Measurements from ENCODE around the gene PISD. TPM values are rescaled to one million over a fixed set of nuclear protein-coding genes. Genes with fewer than 3 reads are reported as not detected.
"Not testable (repeated sequence)": the region's sequence is repeated elsewhere in the genome, so short reads cannot be mapped to it uniquely, and the experiment has no call there.

PISD gene
- total RNA-seq, 1 experiment from 2014 or later: 22.4 TPM

GRCh38 chr22:31676700-31677099 lies 14.7 kb upstream of the PISD start:
- Histone ChIP-seq H3K9me3 (replicated peaks) (no peaks in the 10 kb centered on the region), H3K27me3 (replicated peaks) (no peaks in the 10 kb centered on the region), H3K4me1 (replicated peaks) (peaks cover 18% of the 10 kb centered on the region), H3K4me3 (peak overlapping the region; percentile 17), H3K27ac (no peak overlapping the region), H3K36me3 (no peaks in the 10 kb centered on the region)
- peak; percentile 49 to 81 for DNase-seq (ENCODE audit: low read depth in 1 of 2, low spot score in 2 of 2)

DNA sequence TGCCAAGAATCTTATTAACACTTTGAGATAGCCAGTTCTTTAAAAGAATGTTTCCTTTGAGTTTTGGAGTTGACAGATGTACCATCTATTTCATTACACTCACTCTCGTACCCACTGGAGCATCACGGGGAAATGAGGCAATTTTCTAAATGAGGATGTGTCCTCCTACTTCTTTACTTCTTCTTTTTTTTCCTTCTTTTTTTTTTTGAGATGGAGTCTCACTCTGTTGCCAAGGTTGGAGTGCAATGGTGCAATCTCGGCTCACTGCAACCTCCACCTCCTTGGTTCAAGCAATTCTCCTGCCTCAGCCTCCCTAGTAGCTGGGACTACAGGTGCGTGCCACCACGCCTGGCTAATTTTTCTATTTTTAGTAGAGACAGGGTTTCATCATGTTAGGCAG lies 12.2 kb upstream of the PISD start:
- not testable (repeated sequence) for H3K9me3 ChIP-seq (replicated peaks); H3K4me1 ChIP-seq (replicated peaks); DNase-seq (ENCODE audit: low read depth in 1 of 2, low spot score in 2 of 2); H3K36me3 ChIP-seq; H3K27ac ChIP-seq; H3K4me3 ChIP-seq; H3K27me3 ChIP-seq (replicated peaks)

GRCh38 chr22:31668849-31669248 lies 6.8 kb upstream of the PISD start:
- not testable (repeated sequence) for H3K4me1 ChIP-seq (replicated peaks); H3K27ac ChIP-seq; H3K27me3 ChIP-seq (replicated peaks); H3K36me3 ChIP-seq; H3K4me3 ChIP-seq; H3K9me3 ChIP-seq (replicated peaks); DNase-seq (ENCODE audit: low read depth in 1 of 2, low spot score in 2 of 2)

GRCh38 chr22:31662668-31663037 lies 638 bp upstream of the PISD start:
- Histone ChIP-seq H3K27ac (no peak overlapping the region), H3K4me3 (peak overlapping the region; percentile 72), H3K36me3 (no peaks in the 10 kb centered on the region), H3K4me1 (replicated peaks) (peaks cover 16% of the 10 kb centered on the region), H3K27me3 (replicated peaks) (no peaks in the 10 kb centered on the region), H3K9me3 (replicated peaks) (no peaks in the 10 kb centered on the region)
- no peak for DNase-seq (ENCODE audit: low read depth in 1 of 2, low spot score in 2 of 2)

DNA sequence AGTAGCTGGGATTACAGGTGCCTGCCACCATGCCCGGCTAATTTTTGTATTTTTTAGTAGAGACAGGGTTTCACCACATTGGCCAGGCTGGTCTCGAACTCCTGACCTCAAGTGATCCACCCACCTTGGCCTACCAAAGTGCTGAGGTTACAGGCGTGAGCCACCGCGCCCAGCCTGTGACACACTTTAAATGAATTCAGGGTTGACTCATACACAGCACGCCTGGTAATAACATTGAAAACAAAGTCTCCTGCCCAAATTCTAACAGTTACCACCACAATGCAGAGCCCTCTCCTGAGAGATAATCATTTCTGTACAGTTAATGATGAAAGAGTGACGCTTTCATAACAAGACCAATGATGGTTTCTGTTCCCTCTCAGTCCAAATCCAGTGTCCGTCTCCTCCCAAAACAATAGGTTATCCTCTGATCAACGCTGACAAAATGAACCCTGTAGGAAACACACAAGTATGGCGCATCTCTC lies 1.1 kb downstream of the PISD start:
- DNase-seq (ENCODE audit: low read depth in 1 of 2, low spot score in 2 of 2): peak; percentile 66 to 80
- peak overlapping the region; percentile 72 for H3K4me3 ChIP-seq
- not testable (repeated sequence) for H3K9me3 ChIP-seq (replicated peaks); H3K36me3 ChIP-seq; H3K27me3 ChIP-seq (replicated peaks)
- peaks cover 16% of the 10 kb centered on the region for H3K4me1 ChIP-seq (replicated peaks)
- peak overlapping the region; percentile 79 for H3K27ac ChIP-seq

- Histone ChIP-seq H3K36me3 (no peaks in the 10 kb centered on the region), H3K27me3 (replicated peaks) (no peaks in the 10 kb centered on the region), H3K4me1 (replicated peaks) (peaks cover 16% of the 10 kb centered on the region), H3K27ac (no peak overlapping the region; the same call in 1 of the 2 replicates), H3K4me3 (no peak overlapping the region), H3K9me3 (replicated peaks) (no peaks in the 10 kb centered on the region)
- no peak for DNase-seq (ENCODE audit: low read depth in 1 of 2, low spot score in 2 of 2)
Observed at GRCh38 chr22:31659246-31659645, 2.8 kb downstream of the PISD start.

DNA sequence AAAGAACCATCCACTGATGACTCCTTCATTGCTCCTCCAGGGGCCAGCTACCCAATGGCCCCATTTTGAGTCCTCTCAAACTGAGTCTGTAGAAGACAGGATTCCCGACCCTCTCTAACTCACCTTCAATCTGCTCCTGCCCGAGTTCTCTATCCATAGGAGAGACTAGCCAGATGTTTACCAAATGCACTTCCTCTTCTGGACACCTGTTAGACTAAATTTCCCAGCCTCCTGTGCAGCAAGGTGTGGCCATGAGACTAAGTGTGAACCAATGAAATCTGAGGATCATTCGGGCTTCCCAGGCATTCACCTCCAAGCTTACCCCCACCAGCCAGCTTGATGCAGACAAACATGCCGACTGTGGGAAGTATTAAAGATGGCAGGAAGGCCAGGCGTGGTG lies 7.6 kb downstream of the PISD start:
- Histone ChIP-seq H3K9me3 (replicated peaks) (no peaks in the 10 kb centered on the region), H3K4me3 (no peak overlapping the region), H3K27me3 (replicated peaks) (no peaks in the 10 kb centered on the region), H3K4me1 (replicated peaks) (peaks cover 17% of the 10 kb centered on the region), H3K36me3 (peaks cover 7% of the 10 kb centered on the region; the same call in 1 of the 2 replicates), H3K27ac (no peak overlapping the region)
- DNase-seq (ENCODE audit: low read depth in 1 of 2, low spot score in 2 of 2): no peak

DNA sequence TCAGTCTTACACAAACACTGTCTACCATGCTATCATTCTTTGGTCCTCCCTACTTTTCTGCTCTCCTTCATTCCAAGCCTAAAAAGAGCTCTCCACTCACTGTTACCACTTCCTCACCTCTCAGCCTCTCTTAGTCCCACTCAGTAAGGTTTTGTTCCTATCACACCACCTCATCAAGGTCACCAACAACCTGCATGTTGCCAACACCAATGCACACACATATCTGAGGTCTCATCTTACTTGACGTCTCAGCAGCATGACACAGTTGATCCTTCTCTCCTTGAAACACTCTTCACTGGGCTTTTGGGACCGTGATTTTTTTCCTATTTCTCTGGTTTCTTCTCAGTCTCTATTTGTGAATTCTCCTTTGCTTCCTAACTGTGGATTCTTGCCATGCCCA lies 8.1 kb downstream of the PISD start:
- H3K4me3 ChIP-seq: no peak overlapping the region
- H3K27me3 ChIP-seq (replicated peaks): no peaks in the 10 kb centered on the region
- no peaks in the 10 kb centered on the region for H3K9me3 ChIP-seq (replicated peaks)
- H3K36me3 ChIP-seq: peaks cover 9% of the 10 kb centered on the region
- no peak for DNase-seq (ENCODE audit: low read depth in 1 of 2, low spot score in 2 of 2)
- H3K27ac ChIP-seq: no peak overlapping the region
- H3K4me1 ChIP-seq (replicated peaks): peaks cover 17% of the 10 kb centered on the region

DNA sequence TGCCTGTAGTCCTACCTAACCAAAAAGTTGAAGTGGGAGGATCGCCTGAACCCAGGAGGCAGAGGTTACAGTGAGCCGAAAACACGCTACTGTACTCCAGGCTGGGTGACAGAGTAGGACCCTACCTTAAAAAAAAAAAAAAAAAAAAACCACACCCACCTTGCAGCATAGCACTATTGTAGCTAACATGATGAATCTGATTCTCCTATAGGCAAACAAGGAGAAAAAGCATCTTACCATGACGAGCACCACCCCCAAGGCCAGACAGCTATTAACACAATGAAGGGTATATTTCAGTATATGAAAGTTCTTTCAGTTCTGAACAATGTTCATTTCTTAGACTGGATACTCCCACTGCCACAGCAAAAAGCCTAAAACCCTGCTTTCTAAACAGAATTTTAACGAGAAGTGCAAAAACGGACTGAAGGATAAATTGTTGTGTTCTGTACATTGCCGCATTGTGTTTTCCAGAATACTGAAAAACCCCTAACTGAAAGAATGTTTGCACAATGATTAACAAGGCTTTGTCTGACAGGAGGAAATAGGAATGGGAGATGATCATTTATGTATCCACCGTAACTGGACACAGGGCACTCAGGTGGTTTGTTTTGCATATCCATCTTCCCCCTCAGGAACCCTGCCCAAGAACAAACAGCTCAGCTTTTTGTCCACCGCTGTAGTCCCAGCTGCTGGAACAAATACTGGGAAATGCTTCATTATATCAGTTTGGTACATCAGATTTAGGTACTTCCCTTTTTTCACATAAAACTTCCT lies 8.9 kb downstream of the PISD start:
- Histone ChIP-seq H3K27me3 (replicated peaks) (no peaks in the 10 kb centered on the region), H3K4me3 (no peak overlapping the region), H3K27ac (no peak overlapping the region)

DNA sequence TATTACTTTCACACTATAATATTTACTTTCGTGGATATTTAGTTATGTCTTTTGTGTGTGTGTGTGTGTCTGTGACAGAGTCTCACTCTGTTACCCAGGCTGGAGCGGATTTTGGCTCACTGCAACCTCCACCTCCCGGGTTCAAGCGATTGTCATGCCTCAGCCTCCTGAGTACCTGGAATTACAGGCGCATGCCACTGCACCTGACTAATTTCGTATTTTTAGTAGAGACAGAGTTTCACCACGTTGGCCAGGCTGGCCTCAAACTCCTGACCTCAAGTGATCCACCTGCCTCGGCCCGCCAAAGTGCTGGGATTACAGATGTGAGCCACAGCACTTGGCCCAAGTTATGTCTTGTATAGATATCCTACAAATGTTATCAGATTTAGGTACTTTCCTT lies 9.9 kb downstream of the PISD start:
- no peaks in the 10 kb centered on the region for H3K27me3 ChIP-seq (replicated peaks)
- peaks cover 22% of the 10 kb centered on the region for H3K36me3 ChIP-seq
- no peak for DNase-seq (ENCODE audit: low read depth in 1 of 2, low spot score in 2 of 2)
- peaks cover 28% of the 10 kb centered on the region for H3K4me1 ChIP-seq (replicated peaks)
- H3K4me3 ChIP-seq: no peak overlapping the region
- no peaks in the 10 kb centered on the region for H3K9me3 ChIP-seq (replicated peaks)
- no peak overlapping the region for H3K27ac ChIP-seq

More for the DNA sequence above, 8.9 kb downstream of the PISD start:
- H3K36me3 ChIP-seq: peaks cover 12% of the 10 kb centered on the region
- H3K9me3 ChIP-seq (replicated peaks): no peaks in the 10 kb centered on the region
- no peak for DNase-seq (ENCODE audit: low read depth in 1 of 2, low spot score in 2 of 2)
- H3K4me1 ChIP-seq (replicated peaks): peaks cover 18% of the 10 kb centered on the region

GRCh38 chr22:31651664-31652063 lies 10.4 kb downstream of the PISD start:
- H3K4me3 ChIP-seq: no peak overlapping the region
- peaks cover 33% of the 10 kb centered on the region for H3K4me1 ChIP-seq (replicated peaks)
- H3K9me3 ChIP-seq (replicated peaks): no peaks in the 10 kb centered on the region
- H3K36me3 ChIP-seq: peaks cover 25% of the 10 kb centered on the region
- no peak for DNase-seq (ENCODE audit: low read depth in 1 of 2, low spot score in 2 of 2)
- no peak overlapping the region for H3K27ac ChIP-seq
- H3K27me3 ChIP-seq (replicated peaks): no peaks in the 10 kb centered on the region

- no peaks in the 10 kb centered on the region for H3K9me3 ChIP-seq (replicated peaks)
- no peak overlapping the region for H3K27ac ChIP-seq
- no peak overlapping the region for H3K4me3 ChIP-seq
- peaks cover 25% of the 10 kb centered on the region for H3K36me3 ChIP-seq
- H3K27me3 ChIP-seq (replicated peaks): no peaks in the 10 kb centered on the region
- H3K4me1 ChIP-seq (replicated peaks): peaks cover 45% of the 10 kb centered on the region
- DNase-seq (ENCODE audit: low read depth in 1 of 2, low spot score in 2 of 2): peak in 1 of 2 experiments; percentile 27
Observed at GRCh38 chr22:31650391-31650790, 11.6 kb downstream of the PISD start.

DNA sequence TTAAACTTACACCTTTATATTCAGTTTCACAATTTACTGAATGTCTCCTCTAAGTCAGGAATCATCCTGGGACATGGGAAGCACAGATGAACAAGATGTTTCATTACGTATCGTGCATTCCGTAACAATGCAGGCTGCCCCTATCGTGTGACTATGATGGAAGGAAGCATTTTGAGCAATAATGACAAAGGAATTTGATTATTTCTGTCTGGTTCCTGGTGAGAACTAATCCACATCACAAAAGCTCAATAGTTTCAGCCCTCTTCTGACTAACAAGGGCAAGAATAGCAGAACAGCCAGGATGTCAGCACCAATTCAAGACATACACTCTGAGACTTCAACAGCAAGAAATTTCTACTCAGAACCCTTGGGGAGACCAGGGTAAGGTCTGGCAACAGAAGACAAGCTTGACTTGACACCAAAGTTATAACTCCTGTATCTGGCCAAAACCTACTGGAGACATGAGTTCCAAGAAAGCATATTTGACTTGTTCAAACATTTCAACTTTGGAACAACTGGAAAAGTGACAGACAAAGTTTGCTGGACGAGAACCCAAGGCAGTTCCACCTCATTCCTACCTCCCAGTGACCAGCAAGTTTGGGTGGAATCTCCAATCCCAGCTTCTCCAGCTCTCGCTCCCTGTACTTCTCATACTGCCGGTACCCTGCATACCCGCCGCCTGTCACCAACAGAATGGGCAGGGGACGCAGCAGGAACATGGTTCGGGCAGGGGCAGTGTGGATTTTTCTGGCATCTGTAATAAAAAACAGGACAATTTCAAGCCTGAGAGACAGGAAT lies 14.3 kb downstream of the PISD start:
- peaks cover 49% of the 10 kb centered on the region for H3K4me1 ChIP-seq (replicated peaks)
- peak in 1 of 2 experiments; percentile 41 for DNase-seq (ENCODE audit: low read depth in 1 of 2, low spot score in 2 of 2)
- no peak overlapping the region for H3K4me3 ChIP-seq
- H3K27me3 ChIP-seq (replicated peaks): no peaks in the 10 kb centered on the region
- H3K9me3 ChIP-seq (replicated peaks): no peaks in the 10 kb centered on the region
- peak overlapping the region; percentile 98 for H3K27ac ChIP-seq
- peaks cover 34% of the 10 kb centered on the region for H3K36me3 ChIP-seq

DNA sequence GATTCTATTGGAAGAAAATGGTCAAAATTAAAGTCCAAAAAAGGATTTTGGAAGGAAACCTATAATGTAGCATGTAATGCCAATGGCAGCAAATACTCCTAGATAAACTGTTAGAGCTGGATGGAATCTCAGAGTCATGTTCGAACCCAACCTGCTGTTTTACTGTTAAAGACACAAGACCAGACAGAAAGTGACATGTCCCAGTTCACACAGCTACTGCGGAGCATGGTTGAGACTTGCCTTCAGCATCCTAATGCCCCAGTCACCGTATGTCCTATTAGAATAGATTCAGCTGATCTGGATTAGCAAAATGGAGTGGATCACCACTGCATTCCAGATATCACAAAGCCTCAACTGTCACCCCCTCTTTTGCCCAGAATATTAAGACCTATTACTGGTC lies 14.9 kb downstream of the PISD start:
- Histone ChIP-seq H3K36me3 (peaks cover 34% of the 10 kb centered on the region), H3K27me3 (replicated peaks) (no peaks in the 10 kb centered on the region), H3K9me3 (replicated peaks) (no peaks in the 10 kb centered on the region), H3K4me1 (replicated peaks) (peaks cover 49% of the 10 kb centered on the region), H3K27ac (peak overlapping the region; percentile 98), H3K4me3 (no peak overlapping the region)
- peak in 1 of 2 experiments; percentile 28 for DNase-seq (ENCODE audit: low read depth in 1 of 2, low spot score in 2 of 2)

All from SJSA1 (cell line).